Right renal pelvis (tissue), 4 donors: Measurements from ENCODE around the gene FAM53B. TPM values are rescaled to one million over a fixed set of nuclear protein-coding genes. Genes with fewer than 3 reads are reported as not detected.

Experiments used
- DNase-seq, 4 donors: peaks; one replicate each; pipeline ENCODE4 v3.0.0-alpha.2; 2013; ENCODE audit warnings: low read depth in 4 of 4, low spot score in 3 of 4, missing footprints in 1 of 4
- polyA plus RNA-seq, 4 donors: library from polyadenylated mRNA; unstranded; fragments of 120-200 nt; gene quantifications; one replicate each; pipeline ENCODE4 v1.2.1, GENCODE V29; 2013; ENCODE audit not compliant: insufficient read length in 4 of 4

Gene FAM53B
- polyA plus RNA-seq, 4 donors: 21.4 to 28.3 (median 28.1) TPM

DNA sequence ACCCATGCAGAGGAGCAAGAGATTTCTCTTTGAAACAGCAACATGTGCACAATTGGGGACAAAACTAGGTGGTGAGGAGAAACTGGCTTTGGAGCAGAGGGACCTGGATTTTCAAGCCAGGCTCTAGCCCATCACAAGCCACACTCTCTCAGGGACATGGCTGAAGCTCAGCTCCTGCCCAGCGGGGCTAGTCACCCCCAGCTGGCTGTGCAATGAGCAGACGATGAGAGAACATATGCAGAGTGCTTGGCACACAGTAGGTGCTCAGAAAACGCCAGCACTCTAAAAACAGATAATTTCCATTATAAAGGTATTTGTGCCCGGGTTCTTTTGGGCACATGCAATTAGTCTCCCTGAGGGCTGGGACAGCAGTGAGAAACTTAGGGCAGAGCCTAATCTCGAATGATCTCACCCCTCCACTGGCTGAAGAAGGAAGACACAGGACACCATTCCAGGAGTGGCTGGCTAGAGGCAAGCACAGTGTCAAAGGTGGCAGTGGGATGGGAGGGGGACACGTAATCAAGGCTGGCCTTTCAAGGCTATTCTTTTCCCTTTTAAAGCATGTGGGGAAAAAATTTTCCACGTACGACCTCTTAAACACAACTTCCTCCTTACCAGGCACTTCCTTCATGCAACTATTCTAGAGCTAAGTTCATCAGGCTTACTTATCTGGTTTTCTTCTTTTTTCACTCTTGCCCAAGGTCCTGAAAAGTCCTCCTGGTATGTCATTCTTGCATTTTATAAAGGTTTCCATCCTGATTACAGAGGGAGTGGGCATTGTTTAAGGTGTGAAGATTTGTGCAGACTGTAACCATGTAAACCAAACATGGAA, 15.1 kb downstream of the FAM53B start:
- no peak for DNase-seq

DNA sequence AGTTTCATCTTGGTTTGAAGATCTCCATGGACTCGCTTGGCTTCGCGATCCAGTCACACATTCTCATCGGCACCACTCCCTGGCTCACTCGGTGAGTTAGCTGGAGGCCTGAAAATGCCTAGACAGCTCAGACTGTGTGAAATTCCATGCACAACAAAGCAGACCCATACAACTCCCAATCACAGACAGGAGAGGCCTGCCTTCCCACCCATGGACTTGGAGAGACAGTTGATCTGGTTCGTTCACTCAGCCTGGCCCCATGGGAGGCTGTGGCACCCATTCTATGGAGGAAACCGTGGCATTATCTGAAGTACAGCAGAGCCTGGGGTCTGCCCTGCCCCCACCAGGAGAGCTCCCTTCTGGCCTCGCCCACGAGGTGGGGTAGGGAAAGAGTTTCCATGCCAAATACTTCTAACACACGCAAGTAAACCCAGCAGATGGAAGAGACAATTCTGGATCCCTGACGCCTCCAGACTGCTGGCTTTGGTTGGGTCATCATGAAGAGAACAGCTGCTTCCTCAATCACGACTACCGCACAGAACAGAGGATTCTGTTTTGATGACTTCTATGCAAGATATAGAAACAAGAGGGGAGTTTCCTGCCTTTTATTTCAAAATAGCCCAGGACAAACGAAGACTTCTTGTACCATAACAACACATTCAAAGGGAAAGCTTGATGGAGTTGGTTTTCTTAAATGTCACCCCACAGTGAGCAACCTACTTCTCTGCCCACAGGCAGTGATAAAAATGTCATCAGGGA, 15.9 kb downstream of the FAM53B start:
- DNase-seq: no peak

DNA sequence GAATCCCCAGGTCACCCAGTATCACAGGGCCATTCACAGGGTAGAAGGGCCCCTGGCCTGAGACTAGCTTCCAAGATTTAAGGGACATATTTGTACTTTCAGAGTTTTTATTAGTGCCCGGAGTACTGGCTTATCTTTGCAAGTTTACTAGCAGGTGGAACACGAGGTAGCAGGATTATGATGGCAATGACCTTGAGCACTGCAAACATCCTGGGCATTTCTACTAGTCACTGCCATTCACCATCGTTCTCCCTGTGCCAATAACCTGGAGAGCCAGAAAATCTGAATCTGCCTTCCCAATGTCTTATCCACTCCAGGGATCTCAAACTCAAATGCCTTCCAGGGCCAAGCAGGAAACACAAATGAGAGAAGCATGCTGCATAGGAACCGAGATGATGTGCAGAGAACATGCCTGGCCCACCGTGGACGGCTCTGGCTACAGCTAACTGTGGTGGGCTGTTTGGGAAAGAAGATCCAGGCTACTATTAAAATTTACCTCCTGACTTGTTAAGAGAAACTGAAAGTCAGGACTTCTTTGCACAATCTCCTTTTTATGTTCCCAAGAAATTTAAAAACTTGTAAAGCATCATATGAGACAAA, 16.7 kb downstream of the FAM53B start:
- no peak for DNase-seq

DNA sequence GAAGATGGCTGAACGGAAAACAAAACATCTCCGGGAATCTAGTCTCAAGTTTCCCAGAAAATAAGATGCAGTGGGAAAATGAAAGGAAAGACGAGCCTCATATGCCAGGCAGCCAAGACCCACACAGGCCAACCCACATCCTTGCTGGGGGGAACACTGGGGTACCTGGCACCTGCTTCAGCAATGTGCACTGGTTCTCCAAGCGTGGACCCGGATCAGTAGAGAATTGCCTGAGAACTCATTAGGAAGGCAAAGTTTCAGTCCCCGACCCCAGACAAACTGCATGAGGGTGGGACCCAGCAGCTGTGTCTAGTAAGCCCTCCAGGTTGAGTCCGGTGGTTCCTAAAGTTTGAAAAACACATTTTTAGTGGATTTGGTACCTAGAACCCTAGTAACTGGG, 18.4 kb downstream of the FAM53B start:
- no peak for DNase-seq

DNA sequence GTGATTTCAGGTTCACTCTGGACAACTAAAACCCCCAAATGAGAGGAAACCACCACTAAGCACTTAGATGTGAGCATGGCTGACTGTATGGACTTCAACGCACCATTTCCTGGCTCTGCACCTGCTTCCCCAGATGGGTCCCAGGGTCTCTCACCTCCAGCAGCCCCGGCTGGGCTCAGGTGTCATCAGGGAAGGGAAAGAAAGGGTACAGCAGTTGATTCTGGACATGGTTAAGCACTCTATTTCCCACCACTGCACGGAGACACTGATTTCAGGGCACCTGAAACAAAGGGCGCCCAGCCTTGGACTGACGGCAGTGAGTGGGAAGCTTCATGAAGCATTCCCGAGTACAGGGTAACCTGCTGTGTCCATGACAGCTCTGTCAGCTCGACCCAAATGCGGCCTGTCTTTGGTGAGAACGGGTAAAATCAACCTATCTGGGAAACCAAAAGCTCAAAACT, 19.0 kb downstream of the FAM53B start:
- no peak for DNase-seq

DNA sequence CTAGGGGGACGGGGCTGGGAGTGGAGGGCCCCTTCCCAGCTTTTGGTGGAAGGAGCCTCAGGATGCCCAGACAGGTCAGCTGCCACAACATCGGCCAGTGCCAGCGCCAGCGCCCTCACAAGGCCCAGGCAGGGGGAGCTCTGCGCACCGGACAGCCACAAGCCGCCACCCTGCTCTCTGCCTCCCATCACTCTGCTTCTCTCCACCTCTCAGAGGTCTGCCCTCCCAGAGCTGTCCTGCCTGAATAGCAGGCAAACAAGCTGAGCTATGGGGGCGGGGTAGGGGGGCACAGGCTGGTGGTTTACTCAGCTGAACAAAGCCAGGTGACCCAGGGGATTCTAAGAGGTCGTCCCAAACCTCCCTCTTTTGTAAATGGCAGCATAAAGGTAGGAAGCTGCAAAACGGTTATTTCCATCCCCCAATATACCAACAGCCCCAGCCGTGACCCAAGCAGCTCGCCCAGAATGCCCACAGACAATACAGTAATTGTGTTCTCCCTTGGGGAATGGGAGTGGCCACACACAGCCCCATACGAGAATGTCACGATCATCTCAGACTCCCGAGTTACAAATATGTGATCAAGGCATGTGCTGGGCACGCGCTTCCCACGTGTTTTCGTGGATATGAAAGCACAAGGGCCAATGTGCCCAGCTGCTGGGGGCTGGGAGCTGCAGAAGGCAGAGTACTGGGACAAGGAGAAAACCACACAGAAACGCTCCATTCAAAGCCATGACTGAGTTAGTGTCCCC, 19.7 kb downstream of the FAM53B start:
- no peak for DNase-seq

DNA sequence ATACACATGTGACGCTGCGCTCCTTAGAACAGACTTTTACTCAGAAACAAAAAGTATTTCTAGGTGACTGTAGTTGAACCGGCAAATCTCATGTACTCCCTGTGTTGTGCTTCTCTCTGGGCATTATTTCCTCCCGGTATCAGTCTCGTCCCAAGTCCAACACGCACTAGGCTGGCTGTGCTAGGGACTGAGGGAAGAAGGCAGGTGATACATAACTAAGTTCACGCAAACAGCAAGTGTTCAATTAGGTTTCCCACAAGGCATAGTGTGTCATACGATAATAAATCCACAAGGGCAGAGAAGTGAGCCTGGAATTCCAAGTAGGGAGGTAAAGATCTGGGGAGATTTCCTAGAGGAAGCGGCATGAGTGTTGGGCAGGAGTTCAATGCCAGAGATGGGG, 20.4 kb downstream of the FAM53B start:
- no peak for DNase-seq

DNA sequence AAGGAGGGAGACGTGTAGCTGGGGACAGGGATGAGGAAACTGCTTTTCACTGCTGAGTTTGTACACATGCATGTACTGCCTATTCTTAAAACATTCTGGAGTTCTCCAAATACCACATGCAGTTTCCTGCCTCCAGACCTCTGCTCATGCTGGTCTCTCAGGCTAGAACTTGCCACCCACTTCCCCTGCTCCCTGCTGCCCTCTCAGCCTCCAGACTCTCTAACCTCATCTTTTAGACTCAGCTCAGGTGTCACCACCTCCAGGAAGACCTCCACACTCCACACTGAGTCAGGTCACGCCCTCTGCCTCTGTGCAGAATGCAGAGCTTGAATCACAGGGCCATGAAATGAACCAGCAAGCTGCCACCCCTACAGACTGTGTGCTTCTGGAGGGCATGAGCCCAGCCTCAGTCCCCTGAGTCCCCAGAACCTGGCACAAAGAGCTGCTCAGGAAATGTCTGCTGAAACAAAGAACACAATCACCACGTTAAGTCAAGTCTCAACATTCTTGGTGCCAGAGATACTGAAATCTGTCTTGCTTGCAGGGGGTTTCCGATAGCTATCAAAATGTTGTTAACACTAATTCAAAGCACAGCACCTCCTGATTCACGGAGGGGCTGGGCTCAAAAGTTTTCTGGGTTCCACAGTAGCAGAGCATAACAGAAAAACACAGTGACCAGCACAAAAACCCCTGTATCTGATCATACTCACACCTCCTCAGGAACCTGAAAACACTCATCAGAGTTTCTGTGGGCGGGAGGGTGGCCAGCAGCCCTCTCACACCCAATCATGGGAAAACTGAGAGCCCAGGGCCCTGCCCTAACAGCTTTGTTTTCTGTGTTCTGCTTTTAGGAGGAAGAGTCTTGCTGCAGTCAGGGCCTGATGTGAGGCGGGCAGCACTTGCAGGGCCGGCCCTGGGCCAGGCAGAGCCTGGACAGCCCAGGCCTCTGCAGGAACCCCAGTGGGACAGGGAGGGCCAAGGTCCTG, 21.1 kb downstream of the FAM53B start:
- DNase-seq: no peak

DNA sequence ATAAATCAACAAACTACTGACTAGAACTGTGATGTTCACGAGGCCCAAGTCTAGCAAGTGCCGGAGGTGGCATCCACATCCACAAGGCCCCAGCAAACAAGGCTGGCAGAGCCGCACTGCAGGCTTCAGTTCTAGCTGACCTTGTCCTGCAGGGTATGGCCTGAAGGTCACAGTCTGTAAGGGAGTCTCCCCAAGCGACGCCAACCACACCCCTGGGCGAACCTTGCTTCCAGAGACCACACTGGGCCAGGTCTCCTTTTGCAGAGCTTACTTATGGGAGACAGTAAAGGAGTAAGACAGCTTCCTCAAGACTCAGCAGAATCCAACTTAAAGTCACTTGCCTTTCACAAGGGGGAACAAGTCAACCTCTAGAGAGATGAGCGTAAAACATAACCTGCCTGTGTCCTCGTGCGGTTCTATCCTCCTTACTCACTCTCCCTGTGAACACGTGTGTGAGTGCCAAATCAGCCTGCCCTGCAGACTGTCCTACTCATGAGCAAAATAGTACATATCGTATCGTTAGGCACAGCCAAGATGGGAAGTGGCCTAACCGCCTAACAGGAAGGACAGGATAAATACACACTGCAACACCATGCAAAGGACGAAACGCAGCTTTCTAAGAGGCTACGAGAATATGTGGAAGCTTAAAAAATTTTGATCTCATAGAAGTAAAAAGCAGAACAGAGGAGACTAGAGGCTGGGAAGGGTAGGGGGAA, 22.7 kb downstream of the FAM53B start:
- DNase-seq: no peak

DNA sequence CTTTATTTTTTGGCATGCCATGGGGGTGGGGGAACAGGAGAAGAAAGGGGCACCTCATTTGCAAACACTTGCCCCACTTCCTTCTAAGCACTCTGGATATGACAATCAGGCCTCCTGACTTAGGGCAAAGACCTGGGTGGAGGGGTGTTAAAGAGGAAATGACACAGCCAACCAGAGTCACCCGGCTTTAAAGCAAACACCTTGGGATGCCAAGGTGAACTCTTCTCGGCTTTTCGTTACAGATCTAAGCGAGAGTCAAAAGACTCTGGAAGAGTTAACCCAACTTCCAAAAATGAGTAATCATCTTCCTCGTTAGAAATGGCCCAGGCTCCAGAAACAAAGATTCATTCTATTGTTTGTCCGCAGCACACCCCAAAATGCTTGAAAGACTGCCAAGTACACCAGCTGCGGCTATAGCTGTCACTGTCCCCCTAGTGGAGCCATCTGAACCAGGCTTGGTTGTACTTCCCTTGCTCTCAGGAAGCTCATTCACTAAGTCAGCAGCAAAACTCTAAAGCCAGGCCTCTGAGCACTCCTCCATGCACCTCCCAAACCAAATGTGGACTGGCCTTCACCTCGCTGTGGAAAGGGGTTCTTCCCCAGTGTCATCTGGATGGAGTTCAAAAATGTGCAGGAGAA, 24.8 kb downstream of the FAM53B start:
- no peak for DNase-seq

DNA sequence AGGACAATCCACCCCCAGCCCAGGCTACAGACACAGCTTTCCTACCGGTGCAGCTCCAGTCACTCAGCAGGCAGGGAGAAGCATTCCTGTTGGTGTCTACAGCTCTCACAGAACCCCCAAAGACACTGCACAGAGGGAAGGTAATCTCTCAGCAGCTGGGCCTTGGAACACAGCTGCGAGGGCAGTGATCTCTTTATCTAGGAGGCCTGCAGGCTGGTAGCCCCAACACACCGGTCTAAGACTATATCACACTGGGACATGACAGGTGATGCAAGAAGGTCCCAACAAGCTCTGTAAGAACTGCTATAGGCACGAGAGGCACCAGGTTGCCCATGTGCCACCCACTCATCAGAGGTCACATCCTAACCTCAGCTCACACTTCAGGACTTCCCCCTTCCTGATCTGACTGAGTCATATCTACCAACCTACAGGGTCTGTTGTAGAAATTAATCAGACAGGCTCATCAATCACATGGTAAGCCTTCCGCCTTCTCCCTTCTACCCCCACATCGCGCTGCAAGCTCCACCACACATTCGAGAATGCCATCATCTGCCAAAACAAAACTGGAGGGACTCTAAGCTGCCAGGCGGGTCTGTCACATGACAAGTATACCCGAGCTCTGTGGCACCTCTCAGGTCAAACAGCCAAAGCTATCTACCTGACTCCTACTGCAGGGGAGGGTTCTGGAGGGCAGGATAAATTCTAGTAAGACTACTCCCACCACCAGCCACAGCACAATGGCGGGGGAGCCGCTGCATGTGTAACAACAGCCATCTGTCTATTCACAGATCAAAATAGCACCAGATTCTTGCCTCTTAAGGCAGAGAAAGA, 26.1 kb downstream of the FAM53B start:
- DNase-seq: peak in 1 of 4 donors; percentile 61

DNA sequence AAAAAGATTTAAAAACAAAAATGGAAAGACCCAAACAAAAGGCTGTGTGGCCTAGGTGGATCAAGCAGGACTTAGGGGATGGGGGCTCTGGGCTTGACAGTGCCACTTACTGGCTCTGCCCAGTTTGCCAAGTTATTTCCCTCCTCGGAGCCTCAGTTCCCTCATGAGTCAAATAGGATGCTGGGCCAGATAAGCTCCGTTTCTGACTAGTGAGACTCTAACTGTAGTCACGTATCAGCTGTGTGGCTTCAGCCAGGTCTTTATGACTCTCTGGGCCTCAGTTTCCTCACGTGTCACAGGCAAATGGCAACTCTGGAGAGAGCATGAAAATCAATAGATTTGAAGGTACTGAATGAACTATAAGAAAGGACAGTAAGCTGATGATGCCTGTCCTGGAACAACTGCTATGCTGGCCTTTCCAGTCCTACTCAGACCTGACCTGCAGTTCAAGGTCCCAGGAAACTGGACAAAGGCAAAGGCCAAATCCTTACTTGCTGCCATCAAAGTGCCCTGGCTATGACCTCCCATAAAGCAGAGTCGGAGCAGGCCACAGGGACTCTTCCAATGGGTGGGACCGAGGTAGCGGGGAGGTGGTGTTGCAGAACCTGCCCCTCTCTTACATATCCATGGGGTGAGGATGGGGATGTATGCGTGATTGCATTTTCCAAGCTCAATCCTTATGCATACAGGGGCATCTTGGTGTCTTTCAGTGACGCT, 27.0 kb downstream of the FAM53B start:
- no peak for DNase-seq

DNA sequence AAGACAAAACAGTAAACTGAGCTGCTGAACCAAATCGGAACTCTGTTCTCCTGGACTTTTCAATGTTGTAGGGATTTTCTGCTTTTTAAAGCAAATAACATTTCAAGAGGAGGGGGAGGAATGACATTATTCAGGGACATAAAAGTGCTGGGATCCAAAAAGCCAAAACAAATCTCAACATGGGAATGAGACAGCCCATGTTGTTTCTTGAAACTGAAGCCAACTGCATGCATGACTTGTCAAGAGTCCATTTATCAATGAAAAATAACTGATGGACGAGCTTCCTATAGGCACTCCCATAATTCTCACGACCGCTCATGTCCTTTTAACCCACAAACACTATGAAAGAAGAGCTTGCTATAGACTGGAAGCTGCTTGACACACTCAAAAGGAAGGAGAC, 27.8 kb downstream of the FAM53B start:
- no peak for DNase-seq

DNA sequence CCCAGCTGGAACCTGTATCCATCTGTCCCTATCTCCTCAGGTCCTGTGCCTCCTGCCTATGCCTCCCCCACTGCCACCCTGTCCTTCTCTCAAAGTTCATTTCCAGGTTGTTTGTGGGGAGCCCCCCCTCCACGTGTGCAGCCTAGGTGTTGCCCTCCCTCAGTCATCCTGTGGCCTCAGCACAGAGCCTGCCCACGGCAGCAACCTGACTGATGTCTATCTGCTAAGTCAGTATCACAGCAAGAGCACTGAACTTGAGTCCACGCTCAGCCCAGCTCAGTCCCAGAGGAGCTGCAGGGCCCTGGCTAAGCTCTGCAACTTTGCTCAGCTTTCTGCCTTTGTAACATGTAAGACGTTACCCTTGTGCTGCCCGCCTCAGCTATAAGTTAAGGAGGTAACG, 28.7 kb downstream of the FAM53B start:
- DNase-seq: no peak

DNA sequence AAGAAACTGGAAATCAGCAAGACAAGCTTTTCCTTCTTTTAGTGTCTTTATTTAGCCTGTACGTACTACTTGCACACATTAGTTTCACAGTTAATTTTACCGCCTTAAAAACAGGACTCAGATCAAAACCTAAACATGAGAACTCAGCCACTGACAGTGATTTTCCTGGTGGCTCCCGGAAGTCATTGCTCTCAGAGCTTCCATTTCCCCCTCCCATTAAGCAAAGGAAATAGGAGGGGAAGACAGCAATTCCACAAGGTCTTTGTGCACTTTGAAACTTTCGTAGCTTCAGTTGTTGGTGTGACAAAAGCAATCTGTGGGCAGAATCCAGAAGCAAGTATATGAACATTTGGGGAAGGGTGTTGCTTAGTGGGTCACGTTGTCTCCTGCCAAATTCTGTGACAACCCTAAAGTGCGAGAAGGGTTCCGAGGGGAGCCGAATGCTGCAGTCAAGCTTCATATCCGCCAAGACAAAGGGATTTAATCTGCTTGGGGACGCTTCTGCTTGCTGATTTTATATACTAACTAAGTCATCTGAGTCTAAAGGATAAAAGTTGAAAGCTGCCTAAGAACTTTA, 30.4 kb downstream of the FAM53B start:
- DNase-seq: no peak

DNA sequence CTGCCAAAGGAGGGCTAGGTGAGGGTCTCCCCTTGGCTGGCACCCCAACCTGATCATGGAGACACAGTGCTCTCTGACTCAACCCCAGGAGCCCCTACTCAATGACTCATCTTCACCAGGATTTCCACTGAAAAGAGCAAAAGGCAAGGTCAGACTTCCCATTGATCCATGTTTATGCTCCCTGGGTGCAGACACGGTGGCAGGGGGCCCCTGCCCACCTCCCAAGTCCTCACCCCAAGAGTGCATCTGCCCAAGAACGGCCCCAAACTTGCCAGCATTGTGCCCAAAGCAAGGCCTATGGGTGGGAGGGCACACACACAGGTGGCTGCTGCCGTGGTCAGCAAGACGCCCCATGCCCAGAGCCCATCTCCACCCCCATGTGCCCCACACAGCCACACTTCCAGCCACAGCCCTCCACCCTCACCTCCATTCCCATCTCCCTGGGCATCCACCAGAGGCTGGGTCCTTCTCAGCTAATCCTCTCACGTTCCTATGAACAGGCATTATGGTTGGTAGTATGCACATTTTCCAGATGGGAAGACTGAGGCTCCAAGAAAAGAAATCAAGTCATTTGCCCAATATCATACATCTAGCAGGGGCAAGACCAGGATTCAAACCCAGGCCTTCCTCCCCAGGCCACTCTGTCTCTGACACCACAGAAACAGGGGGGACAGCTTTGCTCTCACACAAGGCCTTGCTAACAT, 31.3 kb downstream of the FAM53B start:
- DNase-seq: no peak
